GM12878 (cell line): ENCODE results near the gene TELO2. TPM values are rescaled to one million over a fixed set of nuclear protein-coding genes. Genes with fewer than 3 reads are reported as not detected.

ENCODE experiments used
- ATAC-seq: fragments of 200-7000 bp; cut with Tn5 transposase; 3 replicates; pipeline ENCODE4 v1.9.1; 2020; ENCODE audit warnings: mild to moderate bottlenecking, moderate library complexity
- BruUV-seq: library from RNA; stranded (reverse); fragments of 400-500 nt; replicated peaks from 2 replicates; lab custom pipeline; 2021; lab: Mats Ljungman, UMichigan
- CTCF ChIA-PET: fragments of 300-600 bp; sonication (Branson Sonifier 250); formaldehyde crosslinking; extraction: SDS; loops from one replicate; lab custom pipeline; 2021; ENCODE audit warnings: inconsistent platforms; lab: Yijun Ruan, JAX
- POLR2A ChIA-PET: fragments of 350-600 bp; formaldehyde crosslinking; extraction: SDS; loops from one replicate; lab custom pipeline; 2021; ENCODE audit warnings: inconsistent platforms; lab: Charles Lee
- RAD21 ChIA-PET: fragments of 300-600 bp; sonication (Branson Sonifier 250); formaldehyde crosslinking; loops from one replicate; lab custom pipeline; 2023; ENCODE audit warnings: antibody characterized with exemption; ENCODE audit not compliant: unreplicated experiment; lab: Charles Lee
- SMC1A ChIA-PET: fragments of 300-600 bp; sonication (Branson Sonifier 250); formaldehyde crosslinking; loops from one replicate; lab custom pipeline; 2023; ENCODE audit not compliant: unreplicated experiment, uncharacterized antibody; lab: Charles Lee
- DNase-seq: peaks from one replicate; pipeline ENCODE4 v3.0.0-alpha.2; 2011; ENCODE audit warnings: low read depth, low spot score
- FAIRE-seq: peaks from 3 replicates; lab custom pipeline; 2011; peaks lifted over from hg19 to GRCh38; lab: Jason Lieb, UNC
- H2AFZ ChIP-seq: 2 replicates; pipeline ENCODE4 v1.6.0; 2011; ENCODE audit warnings: low read depth, low read length, control low read depth; ENCODE audit not compliant: control insufficient read depth
- H3K27ac ChIP-seq: 2 replicates; pipeline ENCODE4 v1.5.1; 2011; ENCODE audit warnings: control low read depth; ENCODE audit not compliant: control insufficient read depth, insufficient read depth
- H3K27me3 ChIP-seq, 2 experiments: replicated peaks in 1 of 2; 2 replicates each; pipeline versions ENCODE4 v1.6.0 to v1.6.1; 2011; ENCODE audit warnings: low read length in 1 of 2; ENCODE audit not compliant: control insufficient read depth in 2 of 2, insufficient read depth in 2 of 2
- H3K36me3 ChIP-seq, 2 experiments: 2 replicates each; pipeline ENCODE4 v1.5.1; 2011; ENCODE audit warnings: low read length in 1 of 2; ENCODE audit not compliant: control insufficient read depth in 2 of 2, insufficient read depth in 2 of 2
- H3K4me1 ChIP-seq: 2 replicates; pipeline ENCODE4 v1.6.1; 2011; ENCODE audit warnings: mild to moderate bottlenecking, low read length, moderate library complexity, mixed read lengths; ENCODE audit not compliant: control insufficient read depth, insufficient read depth
- H3K4me2 ChIP-seq: 2 replicates; pipeline ENCODE4 v1.6.0; 2011; ENCODE audit warnings: control low read depth; ENCODE audit not compliant: control insufficient read depth, insufficient read depth
- H3K4me3 ChIP-seq: fragments of 200-600 bp; sonication (generic); 2 replicates; pipeline ENCODE4 v1.5.1; 2016
- H3K79me2 ChIP-seq: 2 replicates; pipeline ENCODE4 v1.6.0; 2011; ENCODE audit warnings: low read length; ENCODE audit not compliant: control insufficient read depth, insufficient read depth
- H3K9ac ChIP-seq: 2 replicates; pipeline ENCODE4 v1.8.0; 2011; ENCODE audit warnings: low read length, control low read depth, mixed read lengths; ENCODE audit not compliant: control insufficient read depth, insufficient read depth
- H3K9me3 ChIP-seq: replicated peaks from 3 replicates; pipeline ENCODE4 v1.5.1; 2011; ENCODE audit warnings: mild to moderate bottlenecking, low read length; ENCODE audit not compliant: control insufficient read depth, insufficient read depth
- H4K20me1 ChIP-seq: 2 replicates; pipeline ENCODE4 v1.6.0; 2011; ENCODE audit not compliant: control insufficient read depth, insufficient read depth
- BHLHE40 ChIP-seq, 2 experiments: fragments of 450-650 bp in 1 of 2; IDR thresholded peaks; 2 replicates each; pipeline ENCODE4 v1.6.1; 2011 to 2017; ENCODE audit warnings: low read depth in 2 of 2, borderline replicate concordance in 1 of 2, improper control_type of control experiment in 1 of 2, low read length in 1 of 2, mild to moderate bottlenecking in 1 of 2
- BMI1 ChIP-seq: fragments of 450-650 bp; IDR thresholded peaks from 2 replicates; pipeline ENCODE4 v1.6.1; 2016; ENCODE audit warnings: mild to moderate bottlenecking, moderate library complexity, borderline replicate concordance
- CHD4 ChIP-seq: fragments of 200-600 bp; sonication (generic); IDR thresholded peaks from 2 replicates; pipeline ENCODE4 v1.6.1; 2016; ENCODE audit warnings: mild to moderate bottlenecking
- EP300 ChIP-seq, 2 experiments: fragments of 150-350 bp in 1 of 2; IDR thresholded peaks; 2 replicates each; pipeline ENCODE4 v1.6.1; 2011 to 2012; ENCODE audit warnings: low read depth in 2 of 2, low read length in 2 of 2, borderline replicate concordance in 1 of 2, improper control_type of control experiment in 1 of 2, inconsistent platforms in 1 of 2; ENCODE audit not compliant: control insufficient read depth in 1 of 2
- MLLT1 ChIP-seq: fragments of 450-650 bp; IDR thresholded peaks from 2 replicates; pipeline ENCODE4 v1.6.1; 2016; ENCODE audit warnings: mild to moderate bottlenecking
- POLR2A ChIP-seq: IDR thresholded peaks from 2 replicates; pipeline ENCODE4 v1.6.1; 2011; ENCODE audit warnings: low read depth, mild to moderate bottlenecking, low read length
- RAD51 ChIP-seq: fragments of 450-650 bp; IDR thresholded peaks from 2 replicates; pipeline ENCODE4 v1.6.1; 2016; ENCODE audit warnings: moderate library complexity, mild to moderate bottlenecking, inconsistent platforms
- RUNX3 ChIP-seq: IDR thresholded peaks from 2 replicates; pipeline ENCODE4 v1.6.1; 2012; ENCODE audit warnings: low read length, inconsistent platforms
- SMAD5 ChIP-seq: IDR thresholded peaks from 2 replicates; pipeline ENCODE4 v1.6.1; 2016; ENCODE audit warnings: antibody characterized with exemption, low read depth
- WGBS: methylation state at CpG from one replicate; pipeline ENCODE4 v1.1.6; 2016; ENCODE audit warnings: low lambda C conversion rate; ENCODE audit not compliant: insufficient replicate concordance, insufficient coverage; ENCODE audit errors: missing lambda C conversion rate; 5-methylcytosine and 5-hydroxymethylcytosine counted together
- in situ Hi-C: fragments of 300-500 bp; cut with MboI; formaldehyde crosslinking; loops from 9 replicates; pipeline ENCODE4 v1.14.3; 2018; ENCODE audit warnings: mixed read lengths
- intact Hi-C: fragments of 100-400 bp; cut with micrococcal nuclease; formaldehyde crosslinking; loops from one replicate; pipeline ENCODE4 v1.14.2; 2022; ENCODE audit not compliant: unreplicated experiment
- polyA plus RNA-seq, 11 experiments: library from polyadenylated mRNA; depleted of rRNA in 4 of 11; unstranded in 6 of 11; stranded (reverse) in 5 of 11; fragments of >200 nt; fragmentation: Nextera tagmentation in 4 of 11; fragmentation: Illumina TruSeq in 1 of 11; extraction: Ambion mirVana in 4 of 11; extraction: Trizol in 1 of 11; gene quantifications; 1 replicate in 1 of 11; 2 replicates in 10 of 11; pipeline versions ENCODE4 v1.2.1 to v1.2.3, GENCODE V29; 2011 to 2016; ENCODE audit warnings: inconsistent platforms in 2 of 11, missing spikeins in 2 of 11, low read depth in 1 of 11
- total RNA-seq, 4 experiments: library from RNA; depleted of rRNA in 3 of 4; stranded (reverse); fragments of >200 nt in 3 of 4; fragmentation: Illumina TruSeq in 1 of 4; extraction: Trizol in 1 of 4; gene quantifications; 2 replicates each; pipeline versions ENCODE4 v1.2.1 to v1.2.3, GENCODE V29; 2013 to 2021
- TF ChIP-seq, protein P1 (sequence below): IDR thresholded peaks from 2 replicates; pipeline ENCODE4 v1.6.1; 2011; ENCODE audit warnings: borderline replicate concordance, low read depth, mild to moderate bottlenecking, moderate library complexity, mixed read lengths, low read length; ENCODE audit not compliant: insufficient read depth; ENCODE audit errors: extremely low read length

Gene TELO2
- total and polyA plus RNA-seq, 10 of the 15 experiments (the other 5 are each of a cell fraction or from before 2014, with no cell fraction given): 0.55 to 72.8 (median 18.6) TPM

DNA sequence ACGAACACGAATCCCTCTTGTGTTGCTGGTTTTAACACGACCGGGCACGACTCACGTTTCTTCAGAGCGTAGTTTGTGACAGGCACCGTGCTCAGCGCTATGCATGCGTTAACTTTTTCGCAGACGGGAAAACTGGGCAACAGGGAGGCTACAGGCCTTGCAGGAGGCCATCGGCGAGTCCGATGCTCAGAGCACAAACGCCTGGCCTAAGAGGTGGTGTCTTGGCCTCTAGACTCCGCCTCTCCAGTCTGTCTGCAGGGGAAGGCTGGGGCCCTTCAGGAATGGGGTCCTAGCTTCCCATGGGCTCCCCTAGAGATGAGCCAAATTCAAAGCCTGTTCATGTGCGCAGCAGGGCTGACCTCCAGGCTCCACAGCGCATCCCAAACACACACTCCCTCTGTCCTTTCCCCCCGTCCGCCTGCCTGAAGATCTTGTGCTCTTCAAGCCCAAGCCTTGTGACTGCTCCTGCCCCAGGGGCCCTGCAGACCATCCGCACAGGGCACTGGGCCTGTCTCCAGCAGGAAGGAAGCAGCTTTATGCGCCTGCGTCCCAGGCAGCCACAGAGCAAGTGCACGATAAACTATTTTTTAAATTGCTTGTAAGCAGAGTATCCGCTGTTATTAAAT lies 21.5 kb upstream of the TELO2 start:
- ChIA-PET RAD21 (interaction anchor here (1.3 kb wide), 1 partner anchor 50 kb away, joined by 3 read pairs; no protein-coding TSS in a partner anchor), SMC1A (interaction anchor here (0.9 kb wide), 1 partner anchor 51 kb away, joined by 3 read pairs; the partner anchor contains the start of gene UQCC4), CTCF (interaction anchor here (0.6 to 1.2 kb wide), 4 partner anchors 43 to 811 kb away, joined by 3 to 4 read pairs (median 3); partner anchors contain the start of gene MAPK8IP3), POLR2A (interaction anchor here (0.5 to 1.8 kb wide), 8 partner anchors 8 to 395 kb away, joined by 3 to 7 read pairs (median 4); partner anchors contain the start of genes TELO2 and UQCC4)
- Histone ChIP-seq H2AFZ (peak overlapping the region; percentile 47), H3K4me3 (peak overlapping the region; percentile 41), H3K27ac (peak overlapping the region; percentile 92), H3K9ac (peak overlapping the region; percentile 75), H3K4me2 (peak overlapping the region; percentile 87), H3K27me3 (no peaks in the 10 kb centered on the region), H4K20me1 (no peaks in the 10 kb centered on the region), H3K4me1 (peaks cover 20% of the 10 kb centered on the region), H3K9me3 (no peaks in the 10 kb centered on the region), H3K36me3 (no peaks in the 10 kb centered on the region), H3K79me2 (peaks cover 59% of the 10 kb centered on the region)
- FAIRE-seq (no peak), ATAC-seq (no peak), DNase-seq (no peak)
- 87% methylated on average over 26 of the region's 26 CpGs for WGBS
- no TSS peak for BruUV-seq
- intact Hi-C loops (loop anchor here (5.0 kb wide), 1 partner anchor 49 kb away; the partner anchor contains the start of gene UQCC4), in situ Hi-C loops (no loop called here)
- TF ChIP-seq RUNX3 (no peak), BHLHE40 (IDR thresholded peaks at IDR 0.05; ENCODE audit: borderline replicate concordance in 1 of 2, low read depth in 2 of 2, low read length in 1 of 2) (peak in 1 of 2 experiments; percentile 25; a peak in 1 of 4 replicates), RAD51 (no peak), MLLT1 (0 out of 2 replicates have a peak, but pooled peaks have one; percentile 20), EP300 (IDR thresholded peaks at IDR 0.05; ENCODE audit: borderline replicate concordance in 1 of 2, control insufficient read depth in 1 of 2, low read depth in 2 of 2, low read length in 2 of 2) (no peak), BMI1 (no peak), SMAD5 (no peak), POLR2A (peak; percentile 26; the same call in 1 of the 2 replicates), CHD4 (no peak)
- TF ChIP-seq, protein P1, sequence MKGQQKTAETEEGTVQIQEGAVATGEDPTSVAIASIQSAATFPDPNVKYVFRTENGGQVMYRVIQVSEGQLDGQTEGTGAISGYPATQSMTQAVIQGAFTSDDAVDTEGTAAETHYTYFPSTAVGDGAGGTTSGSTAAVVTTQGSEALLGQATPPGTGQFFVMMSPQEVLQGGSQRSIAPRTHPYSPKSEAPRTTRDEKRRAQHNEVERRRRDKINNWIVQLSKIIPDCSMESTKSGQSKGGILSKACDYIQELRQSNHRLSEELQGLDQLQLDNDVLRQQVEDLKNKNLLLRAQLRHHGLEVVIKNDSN: no peak
